NCI-H1436 (cell line): ENCODE data around the gene NT5E.
"Not testable (repeated sequence)": the region's sequence is repeated elsewhere in the genome, so short reads cannot be mapped to it uniquely, and the experiment has no call there.

Experiments
- DNase-seq: peaks from one replicate; lab custom pipeline; 2025; lab: John Stamatoyannopoulos, UW

The NT5E gene

DNA sequence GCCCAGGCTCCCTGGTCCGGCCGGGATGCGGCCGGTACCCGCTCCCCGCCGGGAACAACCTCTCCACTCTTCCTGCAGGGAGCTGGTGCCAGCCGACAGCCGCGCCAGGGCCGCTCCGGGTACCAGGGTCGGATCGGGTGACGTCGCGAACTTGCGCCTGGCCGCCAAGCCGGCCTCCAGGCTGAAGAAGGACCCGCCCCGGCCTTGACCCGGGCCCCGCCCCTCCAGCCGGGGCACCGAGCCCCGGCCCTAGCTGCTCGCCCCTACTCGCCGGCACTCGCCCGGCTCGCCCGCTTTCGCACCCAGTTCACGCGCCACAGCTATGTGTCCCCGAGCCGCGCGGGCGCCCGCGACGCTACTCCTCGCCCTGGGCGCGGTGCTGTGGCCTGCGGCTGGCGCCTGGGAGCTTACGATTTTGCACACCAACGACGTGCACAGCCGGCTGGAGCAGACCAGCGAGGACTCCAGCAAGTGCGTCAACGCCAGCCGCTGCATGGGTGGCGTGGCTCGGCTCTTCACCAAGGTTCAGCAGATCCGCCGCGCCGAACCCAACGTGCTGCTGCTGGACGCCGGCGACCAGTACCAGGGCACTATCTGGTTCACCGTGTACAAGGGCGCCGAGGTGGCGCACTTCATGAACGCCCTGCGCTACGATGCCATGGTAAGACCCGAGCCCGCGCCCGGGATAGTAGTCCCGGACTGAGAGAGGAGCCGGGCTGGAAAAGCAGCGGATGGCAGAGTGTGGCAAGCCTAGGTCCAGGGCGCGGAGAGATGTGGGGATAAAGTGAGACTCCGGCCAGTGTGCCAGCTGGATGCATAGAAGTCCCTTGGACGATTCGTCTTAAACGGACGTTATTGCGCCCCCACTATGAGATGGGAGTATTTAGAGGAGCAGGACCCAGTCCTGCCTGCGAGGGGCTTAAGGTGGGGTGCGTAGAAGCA, at the start of gene NT5E:
Gene NT5E, plus strand, starts transcription at position 266 of the 942 bp plus-strand sequence. Its CDS starts 57 bp downstream, at position 323.
- no peak for DNase-seq

DNA sequence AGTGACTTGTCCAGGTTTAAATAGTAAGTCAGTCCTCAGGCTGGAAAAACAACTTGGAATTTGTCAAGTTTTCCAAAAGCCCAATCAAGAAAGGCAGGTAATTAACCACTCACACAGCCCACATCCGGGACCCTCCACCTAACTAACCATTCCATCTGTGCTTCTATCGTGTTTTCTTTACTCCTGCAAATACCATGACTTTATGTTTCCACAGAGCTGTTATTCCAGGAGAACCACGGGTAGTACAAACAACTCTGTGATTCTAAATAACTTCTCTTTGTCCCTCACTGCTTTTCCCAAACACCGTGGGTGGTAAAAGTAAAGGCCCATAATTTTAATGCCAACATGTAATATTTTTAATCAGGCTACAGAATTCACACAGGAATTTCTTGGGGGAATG, 49.6 kb upstream of the NT5E start:
- no peak for DNase-seq

DNA sequence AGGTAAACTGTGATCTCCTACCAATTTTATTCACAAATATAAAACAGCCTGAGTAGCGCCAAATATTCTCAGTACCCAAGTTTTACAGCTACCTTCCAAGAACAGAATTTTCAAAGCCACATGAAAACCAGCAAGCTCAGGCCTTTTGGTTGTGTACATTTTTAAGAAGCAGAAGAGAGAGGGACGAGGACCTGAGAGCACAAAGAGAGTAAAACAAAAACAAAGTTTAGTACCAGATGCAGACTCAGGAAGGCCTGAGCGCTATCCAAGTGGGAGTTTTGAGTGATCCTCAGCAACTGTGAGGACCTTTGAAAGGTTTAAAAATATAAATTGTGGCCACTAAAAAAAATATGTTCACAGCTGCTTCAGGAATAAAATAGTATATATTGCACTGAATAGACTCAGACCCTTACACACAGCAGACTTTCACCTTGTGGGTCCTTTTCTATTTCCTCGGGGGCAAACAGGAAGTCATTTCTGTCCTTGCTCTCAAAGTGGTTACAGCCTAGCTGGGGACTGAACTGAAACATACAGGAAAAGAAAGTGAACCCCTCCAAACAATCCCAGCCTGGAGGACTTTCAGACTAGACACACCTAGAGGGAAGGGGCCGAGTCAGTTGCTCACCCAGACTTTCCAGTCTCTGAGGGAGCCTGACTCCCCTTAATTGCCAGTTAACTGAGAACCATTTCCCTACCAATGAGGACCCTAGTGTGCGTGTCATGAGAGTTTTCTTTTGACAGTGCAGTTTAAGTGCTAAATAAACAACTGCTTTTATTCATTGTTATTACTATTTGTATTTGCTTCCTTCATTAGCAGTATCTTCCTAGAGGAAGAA, 48.5 kb upstream of the NT5E start:
- no peak for DNase-seq

- DNase-seq, result no peak
These were observed 47.8 kb upstream of the NT5E start for GRCh38 chr6:85402071-85402470.

DNA sequence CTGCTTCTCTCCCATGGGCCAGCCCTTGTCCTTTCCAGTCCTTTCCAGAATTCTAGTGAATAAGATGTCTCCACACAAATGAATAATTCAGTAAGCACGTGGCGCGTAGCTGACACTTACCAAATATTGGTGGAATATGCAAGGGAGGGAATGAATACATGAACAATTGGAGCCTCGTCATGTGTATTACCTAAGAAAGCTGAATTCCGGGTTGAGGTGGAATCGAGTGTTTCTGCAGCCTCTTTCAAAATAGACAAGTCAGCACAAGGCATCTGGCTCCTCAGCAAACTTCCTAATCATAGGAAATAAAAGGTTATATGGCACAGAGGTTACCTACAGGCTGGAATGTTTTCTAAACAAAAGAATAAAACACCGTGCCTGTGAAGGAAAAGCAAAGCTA, 47.0 kb upstream of the NT5E start:
- no peak for DNase-seq

- DNase-seq, result no peak
These were observed 46.4 kb upstream of the NT5E start for GRCh38 chr6:85403331-85404015.

- not testable (repeated sequence) for DNase-seq
These were observed 45.8 kb upstream of the NT5E start for GRCh38 chr6:85404016-85404563.

GRCh38 chr6:85404564-85405174, 45.2 kb upstream of the NT5E start:
- no peak for DNase-seq

DNA sequence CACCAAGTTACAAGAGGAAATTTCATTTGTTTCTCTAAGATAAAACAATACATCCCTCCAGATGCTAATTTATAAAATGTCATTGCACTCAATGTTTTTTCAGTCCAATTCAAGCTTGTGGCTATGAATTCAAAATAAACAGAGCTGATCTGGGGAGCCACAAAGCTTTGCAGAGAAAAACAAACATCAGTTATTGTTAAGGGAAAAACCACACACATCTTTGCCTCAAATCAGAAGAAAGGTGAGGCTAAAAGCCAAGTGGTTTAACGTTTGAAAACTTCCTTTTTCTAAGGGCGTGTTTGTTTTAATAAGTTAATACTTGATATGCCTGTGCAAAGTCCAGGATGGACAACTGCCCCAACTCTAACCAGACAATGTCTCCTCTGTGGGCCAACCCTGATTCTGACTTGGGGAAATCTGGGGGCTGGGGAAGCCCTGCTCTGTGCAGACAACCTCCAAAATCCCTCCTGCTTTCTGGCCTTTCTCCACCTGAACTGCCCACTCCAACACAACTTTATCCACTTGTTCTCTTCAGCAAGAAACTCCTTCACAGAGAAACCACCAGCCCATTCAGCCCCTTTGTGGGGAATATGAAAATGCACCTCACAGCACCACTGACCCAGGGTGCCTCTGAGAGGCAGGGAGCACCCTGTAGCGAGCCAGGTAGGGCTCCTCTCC, 44.6 kb upstream of the NT5E start:
- DNase-seq, result no peak

DNA sequence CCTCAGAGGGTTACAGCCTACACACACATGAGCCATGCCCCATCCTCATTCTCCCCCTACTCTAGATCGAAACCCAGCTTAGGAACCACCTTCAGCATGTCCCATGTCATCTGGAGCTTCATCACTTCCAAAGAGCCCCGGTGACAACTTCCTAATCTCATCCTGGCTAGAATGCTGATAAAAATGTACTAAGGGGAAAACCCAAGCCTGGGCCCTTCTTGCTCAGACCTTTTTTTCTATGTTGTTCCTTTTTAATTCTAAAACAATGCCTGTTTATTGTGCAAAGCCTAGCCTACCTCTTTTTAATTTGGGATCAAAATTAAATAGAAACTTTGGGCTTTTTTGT, 44.1 kb upstream of the NT5E start:
- no peak for DNase-seq

DNA sequence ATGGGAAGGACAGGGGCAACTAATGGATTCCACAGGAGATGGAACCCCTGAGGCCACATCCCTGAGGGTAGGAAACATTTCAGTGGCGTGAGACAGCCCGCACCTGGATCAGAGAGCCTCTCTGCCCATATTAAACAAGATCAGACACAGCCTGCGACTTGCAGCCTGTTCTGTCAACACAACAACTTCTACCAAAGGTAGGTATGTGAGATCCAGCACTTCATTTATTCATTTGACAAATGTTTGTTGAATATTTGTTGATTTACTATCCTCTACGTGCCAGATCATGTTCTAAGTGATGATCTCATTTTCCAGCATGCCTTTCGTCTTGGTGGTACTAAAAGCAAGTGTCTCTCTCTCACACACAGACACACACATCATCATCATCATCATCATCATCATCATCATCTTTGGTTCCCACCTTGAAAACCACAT, 43.2 kb upstream of the NT5E start:
- DNase-seq, result no peak

DNA sequence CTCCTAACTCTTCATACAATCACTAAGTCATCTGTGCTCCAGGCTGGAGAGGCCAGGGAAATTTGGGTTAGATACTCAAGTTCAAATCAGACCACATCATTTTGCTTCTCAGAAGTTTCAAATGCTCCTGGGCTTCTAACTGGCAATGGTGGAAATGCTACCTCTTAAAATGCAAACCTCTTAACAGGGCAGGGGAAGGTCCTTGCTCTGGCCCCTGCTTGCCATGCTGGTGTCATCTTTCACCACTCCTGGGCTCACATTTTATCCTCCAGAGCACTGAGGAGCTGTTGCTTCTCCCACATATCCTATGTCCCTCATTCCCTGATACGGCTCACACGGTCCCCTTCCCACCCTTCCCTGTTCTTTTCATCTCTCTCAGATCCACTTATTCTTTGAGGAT, 41.8 kb upstream of the NT5E start:
- DNase-seq, result no peak

DNA sequence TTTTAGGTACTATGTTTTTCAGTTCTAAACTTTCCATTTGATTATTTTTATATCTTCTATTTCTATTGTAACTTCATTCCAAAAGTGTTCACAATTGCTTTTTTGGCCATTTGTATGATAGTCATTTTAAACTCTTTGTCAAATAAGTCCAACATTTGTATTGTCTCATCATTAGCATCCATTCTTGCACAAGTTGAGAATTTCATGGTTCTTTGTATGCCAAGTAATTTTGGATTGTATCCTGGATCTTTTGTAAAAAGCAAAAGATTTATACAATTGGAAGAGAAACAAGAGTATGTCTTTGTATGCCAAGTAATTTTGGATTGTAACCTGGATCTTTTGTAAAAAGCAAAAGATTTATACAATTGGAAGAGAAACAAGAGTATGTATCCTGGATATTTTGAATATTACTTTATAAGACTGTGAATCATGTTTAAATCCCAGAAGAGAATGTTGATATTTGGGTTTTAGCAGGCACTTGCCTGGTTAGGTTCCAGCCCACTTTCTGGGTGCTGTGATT, 36.9 kb upstream of the NT5E start:
- no peak for DNase-seq

- DNase-seq, result no peak
These were observed 33.8 kb upstream of the NT5E start for GRCh38 chr6:85416049-85416448.

- no peak for DNase-seq
These were observed 33.1 kb upstream of the NT5E start for GRCh38 chr6:85416766-85417165.

GRCh38 chr6:85417336-85417735, 32.5 kb upstream of the NT5E start:
- no peak for DNase-seq

- no peak for DNase-seq
These were observed 31.8 kb upstream of the NT5E start for GRCh38 chr6:85418059-85418458.

GRCh38 chr6:85419046-85419759, 30.7 kb upstream of the NT5E start:
- DNase-seq, result no peak

GRCh38 chr6:85420551-85420950, 29.3 kb upstream of the NT5E start:
- DNase-seq, result no peak

GRCh38 chr6:85421181-85421580, 28.7 kb upstream of the NT5E start:
- no peak for DNase-seq
